ENCODE measurements around the gene ID4.

ID4 gene

GRCh38 chr6:19836799-19837510, at the start of gene ID4:
Gene ID4 (plus strand): TSS chr6:19837370. CDS start chr6:19837755, 385 bp downstream.
- peak; percentile 66 to 97 (median 83) for DNase-seq
- intact Hi-C loops (cut with DNase I) = no loop called here

- intact Hi-C loops (cut with DNase I) = no loop called here
- DNase-seq = no peak
Observed at GRCh38 chr6:19788686-19789085, 48.5 kb upstream of the ID4 start.

- intact Hi-C loops (cut with DNase I) = no loop called here
- DNase-seq = no peak
Observed at GRCh38 chr6:19789100-19789803, 47.9 kb upstream of the ID4 start.

GRCh38 chr6:19791267-19791666, 45.9 kb upstream of the ID4 start:
- intact Hi-C loops (cut with DNase I) = no loop called here
- no peak for DNase-seq

- intact Hi-C loops (cut with DNase I) = no loop called here
- DNase-seq = no peak
Observed at GRCh38 chr6:19795211-19795610, 42.0 kb upstream of the ID4 start.

- DNase-seq = no peak
- intact Hi-C loops (cut with DNase I) = no loop called here
Observed at GRCh38 chr6:19796452-19796851, 40.7 kb upstream of the ID4 start.

GRCh38 chr6:19798362-19798761, 38.8 kb upstream of the ID4 start:
- no peak for DNase-seq
- intact Hi-C loops (cut with DNase I) = no loop called here

- intact Hi-C loops (cut with DNase I) = loop anchor here (10.0 kb wide), 2 partner anchors 108 to 252 kb away; no protein-coding TSS in a partner anchor
- DNase-seq = no peak
Observed at GRCh38 chr6:19802656-19803055, 34.5 kb upstream of the ID4 start.

GRCh38 chr6:19803331-19804204, 33.6 kb upstream of the ID4 start:
- DNase-seq = no peak
- intact Hi-C loops (cut with DNase I) = loop anchor here (10.0 kb wide), 2 partner anchors 109 to 251 kb away; no protein-coding TSS in a partner anchor

GRCh38 chr6:19804205-19805128, 32.7 kb upstream of the ID4 start:
- intact Hi-C loops (cut with DNase I) = loop anchor here (10.0 kb wide), 2 partner anchors 110 to 250 kb away; no protein-coding TSS in a partner anchor
- DNase-seq = peak; percentile 87 to 99 (median 95)

- intact Hi-C loops (cut with DNase I) = loop anchor here (10.0 kb wide), 2 partner anchors 110 to 250 kb away; no protein-coding TSS in a partner anchor
- no peak for DNase-seq
Observed at GRCh38 chr6:19805129-19805481, 32.1 kb upstream of the ID4 start.

GRCh38 chr6:19806971-19807396, 30.2 kb upstream of the ID4 start:
- intact Hi-C loops (cut with DNase I) = loop anchor here (10.0 kb wide), 2 partner anchors 112 to 248 kb away; no protein-coding TSS in a partner anchor
- peak in 1 of 10 donors; percentile 59 for DNase-seq

GRCh38 chr6:19811397-19812079, 25.6 kb upstream of the ID4 start:
- no peak for DNase-seq
- intact Hi-C loops (cut with DNase I) = no loop called here

- no peak for DNase-seq
Observed at GRCh38 chr6:19812512-19813119, 24.6 kb upstream of the ID4 start.

GRCh38 chr6:19818805-19819204, 18.4 kb upstream of the ID4 start:
- DNase-seq = no peak
- intact Hi-C loops (cut with DNase I) = no loop called here

More at GRCh38 chr6:19812512-19813119, 24.6 kb upstream of the ID4 start:
- intact Hi-C loops (cut with DNase I) = no loop called here

- no peak for DNase-seq
- intact Hi-C loops (cut with DNase I) = no loop called here
Observed at GRCh38 chr6:19824058-19824807, 12.9 kb upstream of the ID4 start.

- intact Hi-C loops (cut with DNase I) = no loop called here
- DNase-seq = no peak
Observed at GRCh38 chr6:19827247-19827646, 9.9 kb upstream of the ID4 start.

GRCh38 chr6:19827903-19828302, 9.3 kb upstream of the ID4 start:
- no peak for DNase-seq
- intact Hi-C loops (cut with DNase I) = no loop called here

Measured in posterior cingulate gyrus (tissue), 11 donors.